Skeletal muscle tissue (tissue), 4 donors: Measurements from ENCODE around the gene ASPSCR1. TPM values are rescaled to one million over a fixed set of nuclear protein-coding genes. Genes with fewer than 3 reads are reported as not detected.

ENCODE experiments used
- H3K27ac ChIP-seq: one replicate; pipeline ENCODE4 v1.7.0; 2013; ENCODE audit warnings: mild to moderate bottlenecking, low read depth, low read length, inconsistent platforms
- H3K27me3 ChIP-seq, 3 donors: one replicate each; pipeline ENCODE4 v1.7.0; 2013; ENCODE audit warnings: low read length in 3 of 3; ENCODE audit not compliant: control insufficient read depth in 3 of 3, insufficient read depth in 3 of 3
- H3K36me3 ChIP-seq, 3 donors: one replicate each; pipeline ENCODE4 v1.7.0; 2013; ENCODE audit warnings: low read length in 3 of 3; ENCODE audit not compliant: control insufficient read depth in 3 of 3, insufficient read depth in 3 of 3
- H3K4me1 ChIP-seq, 3 donors: one replicate each; pipeline ENCODE4 v1.7.0; 2013; ENCODE audit warnings: low read length in 3 of 3, mild to moderate bottlenecking in 3 of 3; ENCODE audit not compliant: control insufficient read depth in 3 of 3, insufficient read depth in 3 of 3
- H3K4me3 ChIP-seq, 3 donors: one replicate each; pipeline ENCODE4 v1.7.0; 2013; ENCODE audit warnings: low read length in 3 of 3
- H3K9ac ChIP-seq, 3 donors: one replicate each; pipeline ENCODE4 v1.7.0; 2013; ENCODE audit warnings: low read length in 3 of 3, mild to moderate bottlenecking in 3 of 3, moderate library complexity in 2 of 3, low read depth in 1 of 3
- H3K9me3 ChIP-seq, 3 donors: one replicate each; pipeline ENCODE4 v1.7.0; 2013; ENCODE audit warnings: low read length in 3 of 3; ENCODE audit not compliant: control insufficient read depth in 3 of 3
- total RNA-seq: library from RNA; depleted of rRNA; stranded (reverse); fragments of >200 nt; gene quantifications from one replicate; pipeline ENCODE4 v1.2.3, GENCODE V29; 2014
- donor health status: Osteomylitis.

ASPSCR1 gene
- total RNA-seq, 1 donor from 2014 or later = 18.8 TPM

GRCh38 chr17:82007228-82007494 is 29.7 kb downstream of the ASPSCR1 start:
- no peaks in the 10 kb centered on the region for H3K27me3 ChIP-seq
- no peak overlapping the region for H3K4me3 ChIP-seq
- no peak overlapping the region for H3K9ac ChIP-seq
- no peaks in the 10 kb centered on the region for H3K9me3 ChIP-seq
- H3K36me3 ChIP-seq = peaks cover 0 to 3% (median 0%) of the 10 kb centered on the region in 3 donors
- H3K4me1 ChIP-seq = peaks cover 27 to 32% (median 28%) of the 10 kb centered on the region in 3 donors
- no peak overlapping the region for H3K27ac ChIP-seq

- H3K9me3 ChIP-seq = no peaks in the 10 kb centered on the region
- peaks cover 0 to 3% (median 0%) of the 10 kb centered on the region in 3 donors for H3K36me3 ChIP-seq
- H3K27me3 ChIP-seq = no peaks in the 10 kb centered on the region
- no peak overlapping the region for H3K4me3 ChIP-seq
- no peak overlapping the region for H3K9ac ChIP-seq
- H3K27ac ChIP-seq = no peak overlapping the region
- peaks cover 25 to 29% (median 27%) of the 10 kb centered on the region in 3 donors for H3K4me1 ChIP-seq
These were observed 30.2 kb downstream of the ASPSCR1 start for GRCh38 chr17:82007495-82008257.

GRCh38 chr17:82008258-82008940 is 31.0 kb downstream of the ASPSCR1 start:
- Histone ChIP-seq H3K9me3 (no peaks in the 10 kb centered on the region), H3K27ac (no peak overlapping the region), H3K4me1 (peaks cover 17 to 22% (median 19%) of the 10 kb centered on the region in 3 donors)

GRCh38 chr17:82008941-82009405 is 31.5 kb downstream of the ASPSCR1 start:
- Histone ChIP-seq H3K4me1 (peaks cover 12 to 16% (median 14%) of the 10 kb centered on the region in 3 donors), H3K27ac (no peak overlapping the region), H3K36me3 (peaks cover 0 to 3% (median 0%) of the 10 kb centered on the region in 3 donors), H3K4me3 (no peak overlapping the region), H3K9me3 (no peaks in the 10 kb centered on the region), H3K27me3 (no peaks in the 10 kb centered on the region), H3K9ac (no peak overlapping the region)

More at GRCh38 chr17:82008258-82008940, 31.0 kb downstream of the ASPSCR1 start:
- peaks cover 0 to 3% (median 0%) of the 10 kb centered on the region in 3 donors for H3K36me3 ChIP-seq
- H3K27me3 ChIP-seq = no peaks in the 10 kb centered on the region
- no peak overlapping the region for H3K9ac ChIP-seq
- no peak overlapping the region for H3K4me3 ChIP-seq

GRCh38 chr17:82009413-82009812 is 32.0 kb downstream of the ASPSCR1 start:
- no peak overlapping the region for H3K9ac ChIP-seq
- H3K4me3 ChIP-seq = no peak overlapping the region
- no peak overlapping the region for H3K27ac ChIP-seq
- peaks cover 0 to 3% (median 0%) of the 10 kb centered on the region in 3 donors for H3K36me3 ChIP-seq
- peaks cover 10 to 12% (median 11%) of the 10 kb centered on the region in 3 donors for H3K4me1 ChIP-seq
- no peaks in the 10 kb centered on the region for H3K9me3 ChIP-seq
- H3K27me3 ChIP-seq = no peaks in the 10 kb centered on the region

GRCh38 chr17:82010575-82011525 is 33.4 kb downstream of the ASPSCR1 start:
- Histone ChIP-seq H3K27me3 (no peaks in the 10 kb centered on the region), H3K9me3 (no peaks in the 10 kb centered on the region), H3K9ac (no peak overlapping the region), H3K27ac (no peak overlapping the region), H3K36me3 (peaks cover 0 to 3% (median 0%) of the 10 kb centered on the region in 3 donors), H3K4me1 (peaks cover 5 to 8% (median 7%) of the 10 kb centered on the region in 3 donors), H3K4me3 (no peak overlapping the region)

- H3K4me1 ChIP-seq = no peaks in the 10 kb centered on the region
These were observed 34.3 kb downstream of the ASPSCR1 start for GRCh38 chr17:82011617-82012187.

GRCh38 chr17:82012261-82012639 is 34.8 kb downstream of the ASPSCR1 start:
- H3K4me1 ChIP-seq = peaks cover 0 to 1% (median under 1%) of the 10 kb centered on the region in 3 donors
- no peaks in the 10 kb centered on the region for H3K27me3 ChIP-seq
- no peak overlapping the region for H3K9ac ChIP-seq
- H3K36me3 ChIP-seq = peaks cover 0 to 3% (median 0%) of the 10 kb centered on the region in 3 donors
- no peaks in the 10 kb centered on the region for H3K9me3 ChIP-seq
- no peak overlapping the region for H3K4me3 ChIP-seq
- no peak overlapping the region for H3K27ac ChIP-seq

More at GRCh38 chr17:82011617-82012187, 34.3 kb downstream of the ASPSCR1 start:
- H3K27me3 ChIP-seq = no peaks in the 10 kb centered on the region
- H3K9me3 ChIP-seq = no peaks in the 10 kb centered on the region
- peaks cover 0 to 3% (median 0%) of the 10 kb centered on the region in 3 donors for H3K36me3 ChIP-seq
- H3K27ac ChIP-seq = no peak overlapping the region
- H3K4me3 ChIP-seq = no peak overlapping the region
- no peak overlapping the region for H3K9ac ChIP-seq

GRCh38 chr17:82012640-82013295 is 35.3 kb downstream of the ASPSCR1 start:
- no peak overlapping the region for H3K4me3 ChIP-seq
- peaks cover 3 to 6% (median 6%) of the 10 kb centered on the region in 3 donors for H3K4me1 ChIP-seq
- H3K9ac ChIP-seq = no peak overlapping the region
- H3K9me3 ChIP-seq = no peaks in the 10 kb centered on the region
- H3K36me3 ChIP-seq = peaks cover 0 to 3% (median 0%) of the 10 kb centered on the region in 3 donors
- H3K27me3 ChIP-seq = no peaks in the 10 kb centered on the region
- no peak overlapping the region for H3K27ac ChIP-seq
